HFF-Myc (cell line): Measurements from ENCODE around the gene ABI3BP.

Experiments
- DNase-seq: peaks from one replicate; pipeline ENCODE4 v3.0.0-alpha.2; 2011; ENCODE audit warnings: low read depth; ENCODE audit errors: extremely low read depth
- H3K4me3 ChIP-seq: replicated peaks from 2 replicates; pipeline ENCODE4 v1.5.1; 2011; ENCODE audit warnings: low read depth, mild to moderate bottlenecking, control low read depth, low read length
- TF ChIP-seq, protein P1 (sequence below): IDR thresholded peaks from 2 replicates; pipeline ENCODE4 v1.5.1; 2012; ENCODE audit warnings: mild to moderate bottlenecking, low read depth, low read length, control low read depth; ENCODE audit errors: missing control alignments

The ABI3BP gene

DNA sequence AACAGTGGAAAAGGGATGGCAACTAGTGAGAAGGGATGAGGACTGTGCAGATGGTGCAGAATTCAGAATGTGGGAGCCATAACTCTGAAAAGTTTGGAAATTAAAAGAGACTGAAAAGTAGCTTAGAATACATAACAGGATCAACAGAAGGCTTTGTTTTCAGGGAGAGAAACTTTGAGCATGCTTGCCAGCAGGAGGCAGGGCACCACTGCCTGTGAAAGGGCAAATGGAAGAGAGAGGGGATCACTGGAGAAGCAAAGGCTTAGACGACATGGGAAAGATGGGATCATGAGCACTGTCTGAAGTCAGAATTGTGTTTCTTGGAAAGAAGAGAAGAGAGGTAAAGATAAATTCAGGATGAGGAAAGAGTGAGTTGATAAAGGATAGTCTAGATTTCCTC is 99.6 kb downstream of the ABI3BP start:
- DNase-seq, result no peak
- H3K4me3 ChIP-seq, result no peak overlapping the region
- TF ChIP-seq, protein P1, sequence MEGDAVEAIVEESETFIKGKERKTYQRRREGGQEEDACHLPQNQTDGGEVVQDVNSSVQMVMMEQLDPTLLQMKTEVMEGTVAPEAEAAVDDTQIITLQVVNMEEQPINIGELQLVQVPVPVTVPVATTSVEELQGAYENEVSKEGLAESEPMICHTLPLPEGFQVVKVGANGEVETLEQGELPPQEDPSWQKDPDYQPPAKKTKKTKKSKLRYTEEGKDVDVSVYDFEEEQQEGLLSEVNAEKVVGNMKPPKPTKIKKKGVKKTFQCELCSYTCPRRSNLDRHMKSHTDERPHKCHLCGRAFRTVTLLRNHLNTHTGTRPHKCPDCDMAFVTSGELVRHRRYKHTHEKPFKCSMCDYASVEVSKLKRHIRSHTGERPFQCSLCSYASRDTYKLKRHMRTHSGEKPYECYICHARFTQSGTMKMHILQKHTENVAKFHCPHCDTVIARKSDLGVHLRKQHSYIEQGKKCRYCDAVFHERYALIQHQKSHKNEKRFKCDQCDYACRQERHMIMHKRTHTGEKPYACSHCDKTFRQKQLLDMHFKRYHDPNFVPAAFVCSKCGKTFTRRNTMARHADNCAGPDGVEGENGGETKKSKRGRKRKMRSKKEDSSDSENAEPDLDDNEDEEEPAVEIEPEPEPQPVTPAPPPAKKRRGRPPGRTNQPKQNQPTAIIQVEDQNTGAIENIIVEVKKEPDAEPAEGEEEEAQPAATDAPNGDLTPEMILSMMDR, result peak; percentile 49

DNA sequence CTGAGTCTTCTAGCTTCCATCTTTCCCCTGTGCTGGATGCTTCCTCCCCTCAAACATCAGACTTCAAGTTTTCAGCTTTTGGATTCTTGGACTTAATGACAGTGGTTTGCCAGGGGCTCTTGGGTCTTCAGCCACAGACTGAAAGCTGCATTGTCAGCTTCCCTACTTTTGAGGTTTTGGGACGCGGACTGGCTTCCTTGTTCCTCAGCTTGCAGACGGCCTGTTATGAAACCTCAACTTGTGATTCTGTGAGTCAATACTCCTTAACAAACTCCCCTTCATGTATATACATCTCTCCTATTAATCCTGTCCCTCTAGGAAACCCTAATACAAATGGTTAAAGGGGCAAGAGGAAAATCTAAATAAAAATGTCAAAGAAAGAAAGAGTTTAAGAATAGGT is 100.1 kb downstream of the ABI3BP start:
- DNase-seq, result no peak
- TF ChIP-seq, protein P1, result no peak
- H3K4me3 ChIP-seq, result no peak overlapping the region

DNA sequence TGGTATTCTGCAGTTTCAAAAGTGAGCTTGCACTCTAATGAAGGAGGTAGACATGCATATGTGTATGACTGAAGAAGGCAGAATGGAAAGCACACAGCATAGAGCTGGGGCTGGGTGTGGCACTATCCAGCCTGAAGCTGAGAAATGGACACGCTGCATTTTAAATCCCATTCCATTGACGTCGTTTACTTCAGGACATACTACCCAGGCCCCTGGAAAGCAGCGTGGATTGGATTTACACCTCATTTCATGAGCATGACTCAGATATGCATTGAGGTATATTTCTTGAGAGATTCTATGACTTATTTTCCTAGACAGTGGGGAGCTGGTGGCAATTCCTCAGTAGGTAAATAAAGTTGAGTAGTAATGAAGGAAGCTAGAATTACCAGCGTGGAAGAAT is 101.4 kb downstream of the ABI3BP start:
- no peak overlapping the region for H3K4me3 ChIP-seq
- TF ChIP-seq, protein P1, result no peak
- DNase-seq, result no peak

DNA sequence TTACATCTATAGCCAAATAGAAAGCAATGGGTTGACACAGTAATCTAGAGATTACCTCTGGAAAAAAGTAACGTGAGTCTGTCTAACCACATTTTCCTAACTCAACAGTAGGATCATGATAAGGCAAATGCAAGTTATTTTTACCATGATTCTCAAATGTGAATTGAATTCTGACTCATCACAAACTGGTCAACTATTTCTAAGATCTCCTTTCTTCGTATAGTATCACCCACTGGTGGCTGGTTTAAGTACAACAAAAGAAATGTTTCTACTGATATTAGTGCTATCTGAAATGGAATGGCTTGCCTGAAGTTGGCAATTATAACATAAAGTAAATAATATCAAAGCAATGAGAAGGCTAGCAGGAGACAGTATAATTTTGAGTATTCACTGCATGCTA is 102.2 kb downstream of the ABI3BP start:
- TF ChIP-seq, protein P1, result no peak

DNA sequence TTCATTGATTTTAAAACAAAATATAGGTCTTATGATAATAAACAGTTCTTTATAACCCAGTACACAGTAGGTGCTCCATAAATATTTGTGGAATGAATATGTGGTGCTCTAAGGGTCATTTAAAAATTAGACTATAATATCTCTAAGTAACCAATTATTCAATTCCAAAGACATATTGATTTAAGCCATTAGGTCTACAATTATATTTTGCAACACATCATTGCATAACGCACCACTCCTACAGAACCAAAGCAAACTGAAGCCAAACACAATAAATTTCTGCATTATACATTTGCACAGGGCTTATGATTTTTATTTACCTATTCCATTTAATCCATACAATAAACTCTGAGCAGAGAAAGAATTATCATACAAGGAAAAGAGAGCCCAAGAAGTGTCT is 104.3 kb downstream of the ABI3BP start:
- no peak for DNase-seq
- TF ChIP-seq, protein P1, result no peak
- no peak overlapping the region for H3K4me3 ChIP-seq

More for the DNA sequence above, 102.2 kb downstream of the ABI3BP start:
- no peak for DNase-seq
- no peak overlapping the region for H3K4me3 ChIP-seq

DNA sequence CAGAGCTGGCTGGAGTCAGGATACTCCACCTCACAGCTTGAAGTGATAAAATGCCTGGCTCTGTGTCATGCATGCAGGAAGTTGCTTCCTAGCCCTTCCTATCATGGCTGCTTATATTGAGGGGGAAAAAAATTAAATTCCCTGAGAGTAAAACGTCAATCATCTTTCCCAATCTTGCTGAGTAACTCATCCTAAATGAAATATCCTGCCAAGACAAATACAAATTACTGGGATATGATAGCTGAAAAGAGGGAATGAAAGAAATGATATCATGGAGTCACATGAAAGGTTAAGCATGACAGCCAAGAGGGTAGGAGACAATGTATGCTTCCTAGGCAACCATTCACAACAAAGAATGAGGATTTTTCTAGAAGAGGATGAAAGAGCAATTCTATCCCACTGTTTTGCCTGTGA is 110.6 kb downstream of the ABI3BP start:
- H3K4me3 ChIP-seq, result no peak overlapping the region
- DNase-seq, result no peak
- TF ChIP-seq, protein P1, result no peak

DNA sequence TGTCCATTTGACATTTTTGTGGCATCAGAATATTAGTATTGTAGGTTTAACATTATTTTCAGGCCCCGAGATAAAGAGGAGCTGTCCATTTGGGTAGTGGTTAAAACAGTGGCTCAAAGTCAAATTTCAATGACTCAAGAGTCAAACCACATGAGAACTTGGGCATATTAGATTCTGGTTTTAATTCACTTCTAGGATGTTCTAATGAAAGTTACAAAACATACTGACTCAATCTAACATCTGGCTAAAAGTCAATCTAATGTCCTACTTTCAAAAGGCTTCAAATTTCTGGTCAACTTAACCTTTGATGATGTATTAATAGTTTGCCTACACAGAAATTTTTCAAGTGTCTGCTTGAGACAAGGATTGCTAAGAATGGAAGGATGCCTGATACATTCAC is 112.4 kb downstream of the ABI3BP start:
- no peak overlapping the region for H3K4me3 ChIP-seq
- TF ChIP-seq, protein P1, result no peak
- DNase-seq, result no peak
